Measurements from ENCODE around the gene KSR2.

The KSR2 gene

DNA sequence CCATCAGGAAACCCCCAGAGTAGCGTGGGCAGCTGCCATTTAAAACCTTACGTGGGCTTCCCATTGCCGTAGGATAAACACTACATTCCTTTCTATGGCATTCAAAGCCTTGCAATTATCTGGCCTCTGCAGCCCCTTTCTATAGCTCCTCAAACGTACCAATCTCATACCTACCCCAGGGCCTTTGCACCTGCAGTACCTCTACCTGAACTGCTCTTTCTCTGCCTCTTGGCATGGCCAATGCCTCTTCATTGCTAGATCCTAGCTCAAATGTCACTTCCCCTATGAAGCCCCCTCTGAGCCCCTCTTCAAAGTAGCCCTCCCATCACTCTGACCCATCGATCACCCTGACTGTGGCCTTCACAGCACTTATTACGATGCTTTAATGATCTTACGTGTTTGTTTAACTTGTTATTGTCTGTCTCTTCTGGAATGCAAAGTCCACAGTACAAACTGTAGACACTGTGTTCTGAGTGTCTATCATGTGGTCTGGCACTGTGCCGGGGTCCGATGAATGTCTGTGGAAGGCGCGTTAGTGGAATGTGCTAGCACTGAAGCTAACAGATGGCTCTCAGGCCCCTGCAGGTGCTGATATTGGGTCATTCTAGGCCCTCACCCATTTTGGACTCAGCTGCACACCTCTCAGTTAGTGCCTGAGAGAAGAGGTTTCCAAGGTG is 450.1 kb downstream of the KSR2 start:
- no peak for DNase-seq

GRCh38 chr12:117517219-117517739 is 451.5 kb downstream of the KSR2 start:
- no peak for DNase-seq

DNA sequence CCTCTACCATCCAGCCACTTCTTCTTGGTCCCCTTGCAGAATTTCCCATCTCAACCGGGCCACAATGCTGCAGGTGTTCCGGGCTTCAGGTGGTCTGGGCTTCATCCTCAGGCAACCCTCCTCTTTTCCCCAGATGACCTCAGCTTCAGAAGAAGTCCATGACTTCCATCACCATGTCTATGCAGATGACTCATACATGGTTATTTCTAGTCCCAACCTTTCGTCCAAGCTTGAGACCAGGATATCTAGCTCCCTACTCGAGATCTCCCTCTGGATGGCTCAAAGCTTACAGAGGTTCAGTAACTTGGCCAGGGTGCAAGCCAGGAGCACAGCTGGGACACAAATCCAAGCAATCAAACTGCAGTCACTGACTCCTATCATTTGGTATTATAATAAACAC is 452.8 kb downstream of the KSR2 start:
- DNase-seq: no peak

DNA sequence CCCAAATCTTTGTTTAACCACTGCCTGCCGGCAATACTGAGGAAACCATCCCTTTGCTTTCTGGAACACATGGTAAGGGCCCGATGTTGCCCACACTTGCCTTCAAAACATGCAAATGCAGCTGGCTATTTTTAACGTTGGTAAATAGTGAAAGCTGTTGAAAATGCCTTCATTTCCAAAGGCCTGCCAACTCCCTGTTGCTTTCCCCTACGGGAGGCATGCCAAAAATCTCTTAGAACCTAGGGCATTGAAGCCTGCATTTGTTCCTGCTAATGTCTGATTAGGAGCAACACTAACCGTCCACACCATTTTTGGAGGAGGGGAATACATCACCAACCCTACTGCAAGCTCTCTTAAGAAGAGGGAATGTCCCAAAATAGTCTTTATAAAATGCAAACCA is 454.8 kb downstream of the KSR2 start:
- DNase-seq: peak; percentile 93

GRCh38 chr12:117513353-117513752 is 455.4 kb downstream of the KSR2 start:
- DNase-seq: peak; percentile 21

- no peak for DNase-seq
Observed at GRCh38 chr12:117508468-117508867, 460.3 kb downstream of the KSR2 start.

DNA sequence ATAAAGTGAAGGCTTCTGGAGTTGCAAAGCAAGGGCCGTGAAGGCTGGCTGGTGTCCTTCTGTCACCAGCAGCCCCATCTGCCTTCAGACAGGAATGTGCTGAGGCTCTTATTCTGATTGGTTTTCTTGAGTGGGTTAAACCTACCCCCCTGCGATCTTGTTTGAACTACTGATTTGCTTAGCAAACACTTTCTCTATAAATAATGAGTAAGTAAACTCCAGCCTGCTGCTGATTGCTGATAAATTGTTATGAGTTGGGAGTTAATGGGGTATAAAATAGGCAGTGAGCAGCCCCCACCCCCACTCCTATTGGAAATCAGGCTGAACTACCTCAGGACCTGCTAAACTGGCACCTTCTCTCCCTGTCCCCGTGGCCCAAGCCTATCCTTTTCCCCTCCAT is 461.2 kb downstream of the KSR2 start:
- DNase-seq: no peak

DNA sequence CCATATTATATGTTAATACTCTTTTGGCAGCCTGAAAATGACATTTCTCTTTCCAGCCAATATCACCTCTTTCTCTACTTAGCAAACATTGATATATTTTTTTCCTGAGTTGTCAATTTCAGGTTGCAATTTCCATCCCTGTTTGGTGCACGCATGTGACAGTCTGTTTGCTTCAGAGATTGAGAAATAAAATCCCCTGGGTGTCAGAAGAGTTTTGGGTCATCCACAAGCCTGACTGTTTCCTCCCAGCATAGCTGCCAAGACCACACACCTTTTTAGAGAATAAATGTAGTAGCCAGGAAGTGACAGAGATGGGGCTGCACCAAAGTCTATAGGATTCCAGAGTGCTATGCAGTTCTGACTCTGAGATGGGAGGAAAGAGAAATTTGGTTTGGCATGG is 462.5 kb downstream of the KSR2 start:
- no peak for DNase-seq

- no peak for DNase-seq
Observed at GRCh38 chr12:117502633-117503032, 466.2 kb downstream of the KSR2 start.

DNA sequence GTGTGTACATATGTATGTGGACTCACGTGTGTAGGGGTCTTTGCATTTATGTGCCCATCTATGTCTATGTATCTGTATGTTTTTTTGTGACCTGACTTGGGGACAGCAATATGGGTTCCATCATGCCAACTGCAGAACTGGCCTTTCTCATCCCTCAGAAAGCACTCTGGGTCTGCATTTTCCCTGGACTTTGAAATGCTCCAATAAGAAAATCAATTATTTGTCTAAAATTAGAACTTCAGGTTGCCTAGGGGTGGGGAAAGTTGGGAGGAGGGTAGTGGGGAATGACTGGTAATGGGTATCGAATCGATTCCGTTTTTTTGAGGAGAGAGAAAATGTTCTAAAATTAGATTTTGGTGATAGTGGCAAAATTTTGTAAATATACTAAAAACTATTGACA is 466.6 kb downstream of the KSR2 start:
- no peak for DNase-seq

DNA sequence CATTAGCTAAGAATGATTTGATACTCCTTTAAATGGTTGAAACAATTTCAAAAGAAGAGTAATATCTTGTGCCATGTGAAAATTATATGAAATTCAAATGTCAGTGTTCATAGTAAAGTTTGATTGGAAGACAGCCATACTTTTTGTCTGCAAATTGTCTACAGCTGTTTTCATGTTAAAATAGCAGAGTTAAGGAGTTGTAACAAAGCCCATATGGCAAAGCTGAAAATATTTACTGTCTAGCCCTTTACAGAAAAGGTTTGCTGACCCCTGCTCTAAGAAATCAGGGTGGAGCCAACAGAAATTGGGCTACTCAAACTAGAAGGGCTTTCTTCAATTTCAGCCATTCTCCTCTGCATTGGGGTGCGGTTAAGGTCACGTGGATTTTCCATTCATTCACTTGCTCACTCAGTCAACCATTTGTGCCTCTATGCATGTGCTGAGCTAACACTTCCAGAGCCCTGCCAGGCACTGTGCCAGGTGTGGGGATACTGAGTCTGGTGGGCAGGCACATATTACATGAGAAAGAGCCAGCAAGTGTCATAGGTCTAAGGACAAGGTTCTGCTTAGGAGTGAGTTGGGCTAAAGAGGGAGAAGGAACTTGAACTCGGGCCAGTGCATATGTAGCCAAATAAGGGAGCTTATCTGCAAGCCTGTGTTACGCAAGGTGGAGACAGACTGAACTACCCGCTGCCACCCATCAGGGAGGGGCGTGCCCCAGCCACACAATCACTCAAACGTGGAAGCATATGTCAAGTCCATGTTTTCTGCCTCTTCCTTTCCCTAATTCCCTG is 467.5 kb downstream of the KSR2 start:
- DNase-seq: no peak

DNA sequence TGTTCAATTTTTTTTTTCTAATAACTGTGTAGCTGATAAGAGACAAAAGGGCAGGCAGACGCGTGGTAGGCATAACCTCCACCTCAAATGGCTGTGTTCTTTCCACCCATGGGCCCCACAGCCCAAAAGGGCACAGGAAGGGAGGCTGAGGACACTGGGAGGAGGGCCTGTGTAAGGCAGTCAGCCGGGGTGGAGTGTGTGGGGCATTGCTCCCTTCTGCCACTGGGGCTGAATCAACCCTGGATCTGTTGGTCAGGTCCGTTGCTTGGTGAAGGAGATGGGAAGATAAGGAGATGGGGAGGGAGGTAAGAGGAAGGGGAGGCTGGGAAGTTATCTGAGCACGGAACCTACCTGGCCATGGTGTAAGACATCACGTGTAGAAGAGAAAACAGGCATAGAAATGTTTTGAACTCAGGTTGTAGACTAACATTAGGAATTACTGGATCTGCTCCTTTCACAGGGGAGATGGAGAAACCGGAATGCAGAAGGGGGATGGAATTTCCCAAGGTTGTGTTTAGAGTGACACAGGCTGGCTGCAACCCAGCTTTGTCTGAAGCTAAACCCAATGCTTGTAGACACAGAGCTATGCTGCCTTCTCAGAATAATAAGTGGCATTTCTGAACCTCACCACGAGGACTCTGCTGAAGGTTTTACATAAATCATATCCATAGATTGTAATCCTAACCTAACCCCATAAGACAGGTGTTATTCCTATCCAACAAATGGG is 468.9 kb downstream of the KSR2 start:
- no peak for DNase-seq

DNA sequence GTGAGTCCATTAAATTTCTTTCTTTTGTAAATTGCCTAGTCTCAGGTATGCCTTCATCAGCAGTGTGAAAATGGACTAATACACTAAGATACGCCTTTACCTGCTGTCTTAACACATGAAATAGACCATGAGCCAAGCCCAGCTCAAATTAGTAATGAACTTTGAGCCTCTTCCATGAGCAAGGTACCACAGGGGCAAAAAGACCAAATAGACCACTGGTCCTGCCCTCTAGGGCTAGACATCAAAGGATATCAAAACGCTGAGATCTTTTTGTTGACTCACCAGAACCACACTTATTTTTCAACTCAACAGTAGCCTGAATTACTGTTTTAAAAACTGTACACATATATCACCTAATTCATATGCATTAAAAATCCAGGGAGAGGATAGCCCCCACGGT is 469.9 kb downstream of the KSR2 start:
- no peak for DNase-seq

DNA sequence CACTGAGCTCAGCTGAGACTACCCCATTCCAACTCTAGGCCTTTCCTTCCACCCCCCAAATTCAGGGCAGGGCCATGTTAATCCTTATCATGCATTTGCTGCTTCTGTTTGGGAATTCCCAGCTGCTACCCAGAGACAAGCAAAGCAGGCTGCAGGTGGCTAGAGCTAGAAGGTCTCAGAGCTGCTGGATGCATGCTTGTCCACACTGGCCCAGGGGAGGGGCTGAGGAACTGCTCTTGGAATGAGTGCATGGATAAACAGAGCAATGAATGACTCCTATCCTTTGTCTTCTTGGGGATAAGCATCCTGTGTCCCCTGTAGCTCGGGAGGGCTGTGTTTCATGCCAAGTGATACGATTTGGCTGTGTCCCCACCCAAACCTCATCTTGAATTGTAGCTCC is 470.5 kb downstream of the KSR2 start:
- no peak for DNase-seq

DNA sequence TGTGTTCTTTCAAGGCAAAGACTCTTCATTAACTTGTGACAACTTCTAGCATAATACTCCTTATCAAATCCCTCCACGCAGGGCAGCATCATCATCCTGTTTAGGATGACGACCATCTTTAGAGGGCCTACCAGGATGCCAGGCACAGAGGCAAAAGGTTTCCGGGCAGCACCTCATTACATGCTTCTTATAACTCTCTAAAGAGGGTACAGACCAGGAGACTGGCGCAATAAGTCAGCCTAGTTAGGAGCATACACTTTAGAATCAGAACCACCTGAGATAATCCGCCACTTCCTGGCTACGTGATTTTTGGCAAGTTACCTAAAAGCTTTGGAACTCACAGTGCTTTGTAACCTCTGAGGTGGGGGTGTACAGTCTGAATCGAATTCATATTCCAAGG is 471.4 kb downstream of the KSR2 start:
- no peak for DNase-seq

GRCh38 chr12:117494833-117495655 is 473.7 kb downstream of the KSR2 start:
- DNase-seq: no peak

DNA sequence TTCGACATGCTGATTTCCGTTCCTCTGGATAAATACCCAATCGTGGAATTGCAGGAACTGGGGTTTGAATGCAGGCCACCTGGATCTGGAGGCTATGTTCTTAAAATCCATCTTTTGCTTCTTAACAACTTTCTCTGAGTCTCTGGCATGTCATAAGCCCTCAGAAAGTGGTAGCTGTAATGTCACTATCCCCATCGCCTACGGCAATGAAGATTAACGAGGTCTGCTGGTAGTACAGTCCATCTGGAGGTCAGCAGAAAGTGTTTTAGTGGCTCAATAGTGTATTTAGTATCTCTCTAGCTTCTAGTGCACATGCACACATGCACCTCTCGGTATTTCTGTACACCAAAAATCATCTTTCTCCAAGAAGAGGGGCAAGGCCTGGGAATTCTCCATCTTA is 477.1 kb downstream of the KSR2 start:
- no peak for DNase-seq

GRCh38 chr12:117490130-117490529 is 478.7 kb downstream of the KSR2 start:
- no peak for DNase-seq

DNA sequence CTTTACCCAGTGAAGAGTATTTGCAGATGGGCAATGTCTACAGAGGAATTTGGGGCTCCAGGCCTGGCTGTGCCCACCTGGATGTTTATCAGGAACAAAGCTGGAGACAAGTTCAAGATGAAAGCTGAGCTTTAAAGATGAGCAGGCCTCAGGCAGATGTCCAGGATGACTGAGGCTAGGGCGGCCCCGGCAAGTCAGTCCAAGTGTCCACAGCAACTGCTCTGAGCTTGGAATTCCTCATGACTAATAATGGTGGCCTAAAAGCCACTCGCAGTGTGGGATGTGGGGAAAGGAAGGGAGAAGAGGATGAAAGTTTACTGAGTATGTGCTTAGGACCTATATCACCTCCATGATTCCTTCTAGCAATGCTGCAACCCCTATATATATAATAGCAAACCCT is 479.1 kb downstream of the KSR2 start:
- no peak for DNase-seq

DNA sequence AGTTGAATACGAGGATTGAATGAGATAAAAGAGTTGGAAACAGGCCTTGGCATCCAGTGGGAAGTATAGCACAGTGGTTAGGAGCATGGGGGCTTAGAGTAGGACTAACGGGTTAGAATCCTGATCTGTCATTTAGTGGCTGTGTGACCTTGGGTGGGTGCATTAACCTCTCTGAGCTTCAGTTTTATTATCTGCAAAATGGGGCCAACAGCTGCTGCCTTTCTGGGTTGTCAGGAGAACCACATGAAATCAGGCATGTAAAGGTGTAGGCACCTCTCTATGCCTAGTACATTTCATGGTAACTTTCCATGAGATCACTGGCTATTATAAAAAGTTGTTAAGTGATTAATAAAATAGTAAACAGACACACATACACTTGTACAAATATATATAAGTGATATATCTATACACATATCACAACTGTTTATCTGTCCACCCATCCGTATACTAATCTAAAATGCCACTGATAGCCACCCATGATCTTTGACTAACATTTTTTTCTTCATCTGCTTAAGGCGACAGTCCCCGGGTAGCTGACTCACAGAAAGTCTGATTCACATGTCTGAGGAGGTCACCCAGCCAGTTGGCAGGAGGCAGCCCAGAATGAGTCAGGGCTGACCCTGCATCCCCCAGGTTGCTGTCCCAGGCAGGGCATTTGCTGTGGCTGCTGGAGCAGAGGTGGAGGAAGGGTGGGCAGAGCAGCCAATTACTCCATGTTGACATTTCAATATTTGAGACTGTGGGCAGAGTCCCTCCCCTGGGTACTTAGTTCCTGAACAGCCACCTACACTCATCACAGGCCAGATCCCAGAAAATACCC is 481.7 kb downstream of the KSR2 start:
- DNase-seq: no peak

DNA sequence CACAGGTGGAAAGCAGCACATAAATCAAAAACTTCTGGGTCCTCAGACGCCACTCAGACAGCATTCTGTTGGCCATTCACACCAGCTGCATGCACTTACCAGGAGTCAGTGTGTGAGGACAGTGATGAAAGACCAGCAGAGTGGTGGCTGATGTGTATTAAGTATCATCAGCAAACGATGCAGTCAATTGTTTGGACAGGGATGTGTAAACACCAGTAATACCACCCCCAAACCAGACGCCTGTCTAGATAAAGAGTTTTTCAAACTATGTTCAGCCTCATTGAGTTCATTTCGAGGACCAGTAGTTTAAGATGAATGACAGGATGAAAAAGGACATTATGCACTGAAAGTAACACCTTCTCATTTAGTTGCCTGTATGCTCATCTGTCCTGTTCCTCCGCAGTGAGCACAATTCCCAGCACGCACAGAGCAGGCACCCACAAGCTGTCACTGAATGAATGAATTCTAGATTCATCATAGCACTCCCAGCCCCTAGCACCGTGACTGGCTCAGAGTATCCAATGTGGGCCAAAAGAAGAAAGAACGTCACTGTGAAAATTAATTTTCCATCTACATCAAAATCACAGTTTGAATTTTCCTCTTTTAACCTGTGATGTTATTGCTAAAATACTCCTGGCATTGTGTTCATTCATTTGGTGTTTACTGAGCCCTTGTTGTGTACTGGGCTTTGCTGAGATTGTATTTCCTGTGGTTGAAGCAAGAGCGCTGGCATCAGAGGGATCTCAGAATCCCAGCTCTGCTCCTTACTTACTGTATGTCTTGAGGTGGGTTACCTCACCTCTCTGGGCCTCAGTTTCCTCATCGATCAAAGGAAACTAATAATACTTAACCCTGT is 482.6 kb downstream of the KSR2 start:
- no peak for DNase-seq
